Suprapubic skin (tissue), 4 donors: ENCODE results near the gene CLEC16A.

Source experiments
- EP300 ChIP-seq: sonication (generic); formaldehyde crosslinking; IDR thresholded peaks from one replicate; pipeline ENCODE4 v1.6.1; 2017; ENCODE audit warnings: antibody characterized with exemption
- POLR2AphosphoS5 ChIP-seq, 3 donors: sonication (generic); formaldehyde crosslinking; IDR thresholded peaks; one replicate each; pipeline ENCODE4 v1.6.1; 2017; ENCODE audit warnings: antibody characterized with exemption in 3 of 3
- TF ChIP-seq, protein P1 (sequence below), 2 donors: fragments of 200-600 bp in 1 of 2; fragments of 450-650 bp in 1 of 2; sonication (generic) in 1 of 2; IDR thresholded peaks; one replicate each; pipeline ENCODE4 v1.5.1; 2016 to 2019; ENCODE audit warnings: antibody characterized with exemption in 2 of 2, mild to moderate bottlenecking in 1 of 2, moderate library complexity in 1 of 2

- TF ChIP-seq, protein P1, sequence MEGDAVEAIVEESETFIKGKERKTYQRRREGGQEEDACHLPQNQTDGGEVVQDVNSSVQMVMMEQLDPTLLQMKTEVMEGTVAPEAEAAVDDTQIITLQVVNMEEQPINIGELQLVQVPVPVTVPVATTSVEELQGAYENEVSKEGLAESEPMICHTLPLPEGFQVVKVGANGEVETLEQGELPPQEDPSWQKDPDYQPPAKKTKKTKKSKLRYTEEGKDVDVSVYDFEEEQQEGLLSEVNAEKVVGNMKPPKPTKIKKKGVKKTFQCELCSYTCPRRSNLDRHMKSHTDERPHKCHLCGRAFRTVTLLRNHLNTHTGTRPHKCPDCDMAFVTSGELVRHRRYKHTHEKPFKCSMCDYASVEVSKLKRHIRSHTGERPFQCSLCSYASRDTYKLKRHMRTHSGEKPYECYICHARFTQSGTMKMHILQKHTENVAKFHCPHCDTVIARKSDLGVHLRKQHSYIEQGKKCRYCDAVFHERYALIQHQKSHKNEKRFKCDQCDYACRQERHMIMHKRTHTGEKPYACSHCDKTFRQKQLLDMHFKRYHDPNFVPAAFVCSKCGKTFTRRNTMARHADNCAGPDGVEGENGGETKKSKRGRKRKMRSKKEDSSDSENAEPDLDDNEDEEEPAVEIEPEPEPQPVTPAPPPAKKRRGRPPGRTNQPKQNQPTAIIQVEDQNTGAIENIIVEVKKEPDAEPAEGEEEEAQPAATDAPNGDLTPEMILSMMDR (IDR thresholded peaks at IDR 0.05), result no peak
- no peak for TF ChIP-seq POLR2AphosphoS5 (IDR thresholded peaks at IDR 0.05)
- TF ChIP-seq EP300, result no peak
These were observed 9.8 kb upstream of the CLEC16A start for GRCh38 chr16:10934325-10935107.
